Liver (tissue), 9 donors: ENCODE results near the gene LOXHD1. TPM values are rescaled to one million over a fixed set of nuclear protein-coding genes. Genes with fewer than 3 reads are reported as not detected.

Experiments
- DNase-seq: peaks from one replicate; pipeline ENCODE4 v3.0.0-alpha.2; 2017; ENCODE audit warnings: low spot score
- H3K27ac ChIP-seq, 2 donors: one replicate each; pipeline ENCODE4 v1.7.0; 2013; ENCODE audit warnings: inconsistent platforms in 2 of 2, low read length in 2 of 2, control low read depth in 1 of 2, low read depth in 1 of 2, mild to moderate bottlenecking in 1 of 2
- H3K27me3 ChIP-seq, 4 donors: one replicate each; pipeline versions ENCODE4 v1.6.1 to v1.7.0; 2013; ENCODE audit warnings: low read length in 3 of 4, inconsistent platforms in 1 of 4, mild to moderate bottlenecking in 1 of 4, moderate library complexity in 1 of 4; ENCODE audit not compliant: control insufficient read depth in 4 of 4, insufficient read depth in 4 of 4
- H3K36me3 ChIP-seq, 4 donors: one replicate each; pipeline versions ENCODE4 v1.6.1 to v1.7.0; 2013; ENCODE audit warnings: low read length in 3 of 4, mild to moderate bottlenecking in 3 of 4, low read depth in 1 of 4, moderate library complexity in 1 of 4; ENCODE audit not compliant: control insufficient read depth in 4 of 4, insufficient read depth in 3 of 4
- H3K4me1 ChIP-seq, 4 donors: one replicate each; pipeline versions ENCODE4 v1.6.1 to v1.7.0; 2013; ENCODE audit warnings: low read length in 3 of 4, mild to moderate bottlenecking in 3 of 4, moderate library complexity in 1 of 4; ENCODE audit not compliant: control insufficient read depth in 4 of 4, insufficient read depth in 4 of 4
- H3K4me3 ChIP-seq, 3 donors: one replicate each; pipeline versions ENCODE4 v1.6.1 to v1.7.0; 2013; ENCODE audit warnings: low read length in 3 of 3, control low read depth in 1 of 3, low read depth in 1 of 3, mild to moderate bottlenecking in 1 of 3
- H3K9ac ChIP-seq, 2 donors: one replicate each; pipeline ENCODE4 v1.7.0; 2013; ENCODE audit warnings: low read length in 2 of 2, mild to moderate bottlenecking in 2 of 2, moderate library complexity in 2 of 2, control low read depth in 1 of 2, low read depth in 1 of 2
- H3K9me3 ChIP-seq, 4 donors: one replicate each; pipeline versions ENCODE4 v1.6.1 to v1.7.0; 2013; ENCODE audit warnings: low read length in 3 of 4; ENCODE audit not compliant: control insufficient read depth in 4 of 4
- EGR1 ChIP-seq, 2 donors: IDR thresholded peaks; 2 replicates each; pipeline ENCODE4 v1.6.1; 2016 to 2018; ENCODE audit warnings: antibody characterized with exemption in 2 of 2, low read depth in 2 of 2
- FOXA1 ChIP-seq: IDR thresholded peaks from 2 replicates; pipeline ENCODE4 v1.6.1; 2016; ENCODE audit warnings: antibody characterized with exemption
- FOXA2 ChIP-seq: IDR thresholded peaks from 2 replicates; pipeline ENCODE4 v1.6.1; 2016; ENCODE audit warnings: antibody characterized with exemption
- GABPA ChIP-seq, 2 donors: IDR thresholded peaks in 1 of 2; conservative IDR thresholded peaks in 1 of 2; 2 replicates each; pipeline ENCODE4 v1.6.1; 2016; ENCODE audit warnings: antibody characterized with exemption in 2 of 2, mild to moderate bottlenecking in 1 of 2, moderate library complexity in 1 of 2
- HNF4A ChIP-seq, 2 donors: conservative IDR thresholded peaks; 2 replicates each; pipeline ENCODE4 v1.6.1; 2016; ENCODE audit warnings: antibody characterized with exemption in 2 of 2, mild to moderate bottlenecking in 2 of 2
- HNF4G ChIP-seq: IDR thresholded peaks from 2 replicates; pipeline ENCODE4 v1.6.1; 2016; ENCODE audit warnings: antibody characterized with exemption
- JUND ChIP-seq, 2 donors: IDR thresholded peaks; 2 replicates each; pipeline ENCODE4 v1.6.1; 2016; ENCODE audit warnings: antibody characterized with exemption in 2 of 2
- RAD21 ChIP-seq, 2 donors: IDR thresholded peaks; 2 replicates each; pipeline ENCODE4 v1.6.1; 2016; ENCODE audit warnings: antibody characterized with exemption in 2 of 2, mild to moderate bottlenecking in 2 of 2
- RXRA ChIP-seq, 2 donors: IDR thresholded peaks; 2 replicates each; pipeline ENCODE4 v1.6.1; 2017 to 2018; ENCODE audit warnings: antibody characterized with exemption in 2 of 2, mild to moderate bottlenecking in 1 of 2
- SP1 ChIP-seq: IDR thresholded peaks from 2 replicates; pipeline ENCODE4 v1.6.1; 2018; ENCODE audit warnings: antibody characterized with exemption, mild to moderate bottlenecking
- TAF1 ChIP-seq: conservative IDR thresholded peaks from 2 replicates; pipeline ENCODE4 v1.6.1; 2016; ENCODE audit warnings: antibody characterized with exemption, mild to moderate bottlenecking
- YY1 ChIP-seq: IDR thresholded peaks from 2 replicates; pipeline ENCODE4 v1.6.1; 2016; ENCODE audit warnings: antibody characterized with exemption, mild to moderate bottlenecking
- WGBS: extraction: QIAGEN DNeasy Blood & Tissue Kit; methylation state at CpG from one replicate; pipeline ENCODE4 v1.1.7; 2013; 5-methylcytosine and 5-hydroxymethylcytosine counted together
- polyA plus RNA-seq, 2 donors: library from polyadenylated mRNA; stranded (reverse) in 1 of 2; unstranded in 1 of 2; fragments of 200-250 nt in 1 of 2; fragments of >200 nt in 1 of 2; fragmentation: Nextera tagmentation in 1 of 2; extraction: Ambion mirVana in 1 of 2; gene quantifications; one replicate each; pipeline versions ENCODE4 v1.2.1 to v1.2.3, GENCODE V29; 2013 to 2015
- total RNA-seq, 2 donors: library from RNA; depleted of rRNA; stranded (reverse); fragments of >200 nt; gene quantifications; one replicate each; pipeline ENCODE4 v1.2.3, GENCODE V29; 2014
- TF ChIP-seq, protein P1 (sequence below): IDR thresholded peaks from 2 replicates; pipeline ENCODE4 v1.6.1; 2016; ENCODE audit warnings: antibody characterized with exemption
- TF ChIP-seq, protein P2 (sequence below): IDR thresholded peaks from 2 replicates; pipeline ENCODE4 v1.6.1; 2016; ENCODE audit warnings: antibody characterized with exemption, mild to moderate bottlenecking
- TF ChIP-seq, protein P3 (sequence below): IDR thresholded peaks from 2 replicates; pipeline ENCODE4 v1.6.1; 2016; ENCODE audit warnings: antibody characterized with exemption
- TF ChIP-seq, protein P4 (sequence below): fragments of 150-350 bp; IDR thresholded peaks from 2 replicates; pipeline ENCODE4 v1.5.1; 2017; ENCODE audit warnings: improper control_type of control experiment, low read depth, low read length; ENCODE audit not compliant: missing input control
- donor health status: healthy.
- donor health status: healthy.
- donor health status: healthy.
- donor health status: healthy.
- donor health status: healthy.

LOXHD1 gene
- total and polyA plus RNA-seq, 4 donors, result 0.09 to 0.25 TPM; not detected in 2

DNA sequence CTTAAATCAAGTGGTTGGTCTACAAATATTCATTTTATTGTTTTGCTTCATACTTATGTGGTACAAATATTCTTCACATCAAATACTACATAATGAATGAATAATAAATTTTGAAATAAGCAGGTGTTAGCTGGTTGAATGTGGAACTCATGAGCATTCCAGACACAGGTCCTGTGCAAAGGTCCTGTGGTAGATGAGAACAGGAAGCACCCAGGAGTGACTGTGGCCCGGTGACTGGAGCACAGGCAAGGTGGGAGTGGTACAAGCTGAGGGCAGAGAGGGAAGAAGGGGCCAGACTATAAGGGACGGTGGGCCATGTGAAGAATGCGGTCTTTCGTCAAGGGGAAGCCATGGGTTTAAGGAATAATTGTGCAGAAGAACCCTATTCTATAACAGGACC lies 26.2 kb upstream of the LOXHD1 start:
- Histone ChIP-seq H3K4me3 (no peak overlapping the region), H3K27ac (no peak overlapping the region), H3K9me3 (no peaks in the 10 kb centered on the region), H3K9ac (no peak overlapping the region), H3K27me3 (peaks cover 0 to 2% (median 0%) of the 10 kb centered on the region in 4 donors), H3K4me1 (no peaks in the 10 kb centered on the region), H3K36me3 (no peaks in the 10 kb centered on the region)
- no peak for DNase-seq
- WGBS, result 94% methylated on average over 4 of the region's 4 CpGs
- no peak for TF ChIP-seq GABPA (IDR thresholded peaks at IDR 0.05 in 1 of 2, conservative IDR thresholded peaks at IDR 0.05 in 1 of 2)
- no peak for TF ChIP-seq JUND (IDR thresholded peaks at IDR 0.05)
- TF ChIP-seq FOXA2, result no peak
- TF ChIP-seq, protein P1, sequence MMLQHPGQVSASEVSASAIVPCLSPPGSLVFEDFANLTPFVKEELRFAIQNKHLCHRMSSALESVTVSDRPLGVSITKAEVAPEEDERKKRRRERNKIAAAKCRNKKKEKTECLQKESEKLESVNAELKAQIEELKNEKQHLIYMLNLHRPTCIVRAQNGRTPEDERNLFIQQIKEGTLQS, result no peak
- no peak for TF ChIP-seq HNF4A (conservative IDR thresholded peaks at IDR 0.05)
- TF ChIP-seq RXRA (IDR thresholded peaks at IDR 0.05), result no peak
- TF ChIP-seq, protein P2, sequence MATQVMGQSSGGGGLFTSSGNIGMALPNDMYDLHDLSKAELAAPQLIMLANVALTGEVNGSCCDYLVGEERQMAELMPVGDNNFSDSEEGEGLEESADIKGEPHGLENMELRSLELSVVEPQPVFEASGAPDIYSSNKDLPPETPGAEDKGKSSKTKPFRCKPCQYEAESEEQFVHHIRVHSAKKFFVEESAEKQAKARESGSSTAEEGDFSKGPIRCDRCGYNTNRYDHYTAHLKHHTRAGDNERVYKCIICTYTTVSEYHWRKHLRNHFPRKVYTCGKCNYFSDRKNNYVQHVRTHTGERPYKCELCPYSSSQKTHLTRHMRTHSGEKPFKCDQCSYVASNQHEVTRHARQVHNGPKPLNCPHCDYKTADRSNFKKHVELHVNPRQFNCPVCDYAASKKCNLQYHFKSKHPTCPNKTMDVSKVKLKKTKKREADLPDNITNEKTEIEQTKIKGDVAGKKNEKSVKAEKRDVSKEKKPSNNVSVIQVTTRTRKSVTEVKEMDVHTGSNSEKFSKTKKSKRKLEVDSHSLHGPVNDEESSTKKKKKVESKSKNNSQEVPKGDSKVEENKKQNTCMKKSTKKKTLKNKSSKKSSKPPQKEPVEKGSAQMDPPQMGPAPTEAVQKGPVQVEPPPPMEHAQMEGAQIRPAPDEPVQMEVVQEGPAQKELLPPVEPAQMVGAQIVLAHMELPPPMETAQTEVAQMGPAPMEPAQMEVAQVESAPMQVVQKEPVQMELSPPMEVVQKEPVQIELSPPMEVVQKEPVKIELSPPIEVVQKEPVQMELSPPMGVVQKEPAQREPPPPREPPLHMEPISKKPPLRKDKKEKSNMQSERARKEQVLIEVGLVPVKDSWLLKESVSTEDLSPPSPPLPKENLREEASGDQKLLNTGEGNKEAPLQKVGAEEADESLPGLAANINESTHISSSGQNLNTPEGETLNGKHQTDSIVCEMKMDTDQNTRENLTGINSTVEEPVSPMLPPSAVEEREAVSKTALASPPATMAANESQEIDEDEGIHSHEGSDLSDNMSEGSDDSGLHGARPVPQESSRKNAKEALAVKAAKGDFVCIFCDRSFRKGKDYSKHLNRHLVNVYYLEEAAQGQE, result no peak
- TF ChIP-seq, protein P3, sequence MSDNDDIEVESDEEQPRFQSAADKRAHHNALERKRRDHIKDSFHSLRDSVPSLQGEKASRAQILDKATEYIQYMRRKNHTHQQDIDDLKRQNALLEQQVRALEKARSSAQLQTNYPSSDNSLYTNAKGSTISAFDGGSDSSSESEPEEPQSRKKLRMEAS, result no peak
- TF ChIP-seq SP1, result no peak
- TF ChIP-seq FOXA1, result no peak

DNA sequence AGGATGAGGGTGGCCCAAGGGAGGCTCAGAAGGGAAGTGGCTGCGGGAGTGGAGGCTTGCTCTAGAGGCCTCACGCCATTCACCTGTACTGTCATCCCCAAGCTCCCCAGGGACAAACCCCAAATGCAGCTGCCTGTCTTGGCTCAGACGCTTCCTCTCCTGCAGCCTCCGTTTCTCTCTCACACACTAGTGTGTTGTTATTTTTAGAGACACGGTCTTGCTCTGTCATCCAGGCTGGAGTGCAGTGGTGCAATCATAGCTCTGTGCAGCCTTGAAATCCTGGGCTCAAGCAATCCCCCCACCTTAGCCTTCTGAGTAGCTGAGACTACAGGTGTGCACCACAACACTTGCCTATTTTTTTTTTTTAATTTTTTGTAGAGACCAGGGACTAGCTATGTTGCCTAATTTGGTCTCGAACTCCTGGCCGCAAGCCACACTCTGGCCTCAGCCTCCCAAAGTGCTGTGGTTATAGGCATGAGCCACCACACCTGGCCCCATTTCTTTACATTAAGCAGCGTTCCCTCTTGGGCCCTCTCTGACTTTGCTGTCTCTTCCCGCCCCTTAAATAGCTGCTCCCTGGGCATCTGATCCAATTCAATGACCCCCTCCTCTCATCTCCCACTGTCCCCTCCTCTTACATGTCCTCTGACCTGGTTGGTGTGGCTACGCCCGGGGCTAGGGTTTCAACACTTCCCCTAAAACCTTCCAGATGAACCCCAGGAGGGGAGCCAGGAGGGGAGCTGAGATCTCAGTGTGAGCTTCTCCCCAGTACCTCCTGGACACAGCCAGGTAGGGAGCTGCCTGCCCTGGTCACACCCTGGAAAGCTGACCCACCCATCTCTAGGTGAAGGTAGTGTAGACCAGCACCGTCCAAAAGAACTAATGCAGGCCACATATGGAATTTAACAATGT lies 24.0 kb upstream of the LOXHD1 start:
- Histone ChIP-seq H3K4me3 (no peak overlapping the region), H3K27me3 (peaks cover 0 to 2% (median 0%) of the 10 kb centered on the region in 4 donors), H3K4me1 (no peaks in the 10 kb centered on the region), H3K9me3 (no peaks in the 10 kb centered on the region), H3K36me3 (no peaks in the 10 kb centered on the region), H3K9ac (no peak overlapping the region), H3K27ac (no peak overlapping the region)
- DNase-seq, result no peak
- 85% methylated on average over 12 of the region's 12 CpGs for WGBS
- TF ChIP-seq, protein P3, result no peak
- no peak for TF ChIP-seq FOXA1
- TF ChIP-seq EGR1 (IDR thresholded peaks at IDR 0.05; ENCODE audit: low read depth in 2 of 2), result no peak
- TF ChIP-seq GABPA (IDR thresholded peaks at IDR 0.05 in 1 of 2, conservative IDR thresholded peaks at IDR 0.05 in 1 of 2), result no peak
- no peak for TF ChIP-seq RAD21 (IDR thresholded peaks at IDR 0.05)
- no peak for TF ChIP-seq HNF4A (conservative IDR thresholded peaks at IDR 0.05)
- TF ChIP-seq TAF1, result no peak
- no peak for TF ChIP-seq HNF4G
- TF ChIP-seq, protein P4, sequence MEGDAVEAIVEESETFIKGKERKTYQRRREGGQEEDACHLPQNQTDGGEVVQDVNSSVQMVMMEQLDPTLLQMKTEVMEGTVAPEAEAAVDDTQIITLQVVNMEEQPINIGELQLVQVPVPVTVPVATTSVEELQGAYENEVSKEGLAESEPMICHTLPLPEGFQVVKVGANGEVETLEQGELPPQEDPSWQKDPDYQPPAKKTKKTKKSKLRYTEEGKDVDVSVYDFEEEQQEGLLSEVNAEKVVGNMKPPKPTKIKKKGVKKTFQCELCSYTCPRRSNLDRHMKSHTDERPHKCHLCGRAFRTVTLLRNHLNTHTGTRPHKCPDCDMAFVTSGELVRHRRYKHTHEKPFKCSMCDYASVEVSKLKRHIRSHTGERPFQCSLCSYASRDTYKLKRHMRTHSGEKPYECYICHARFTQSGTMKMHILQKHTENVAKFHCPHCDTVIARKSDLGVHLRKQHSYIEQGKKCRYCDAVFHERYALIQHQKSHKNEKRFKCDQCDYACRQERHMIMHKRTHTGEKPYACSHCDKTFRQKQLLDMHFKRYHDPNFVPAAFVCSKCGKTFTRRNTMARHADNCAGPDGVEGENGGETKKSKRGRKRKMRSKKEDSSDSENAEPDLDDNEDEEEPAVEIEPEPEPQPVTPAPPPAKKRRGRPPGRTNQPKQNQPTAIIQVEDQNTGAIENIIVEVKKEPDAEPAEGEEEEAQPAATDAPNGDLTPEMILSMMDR, result no peak
- TF ChIP-seq, protein P1, result no peak
- TF ChIP-seq YY1, result no peak
- TF ChIP-seq, protein P2, result no peak
- TF ChIP-seq JUND (IDR thresholded peaks at IDR 0.05), result no peak
